Stimulated activated naive CD4-positive, alpha-beta T cell treated with Interleukin-2 at 50 U/mL for 16 hours (primary cell): ENCODE data around the gene ROR2.
"Not testable (repeated sequence)": the region's sequence is repeated elsewhere in the genome, so short reads cannot be mapped to it uniquely, and the experiment has no call there.

Experiments used
- DNase-seq: peaks from one replicate; lab custom pipeline; 2025; lab: John Stamatoyannopoulos, UW

Gene ROR2

GRCh38 chr9:91796516-91796915, 153.5 kb downstream of the ROR2 start:
- DNase-seq: peak; percentile 27

- peak; percentile 2 for DNase-seq
Measured at GRCh38 chr9:91795598-91796241, 154.3 kb downstream of the ROR2 start.

GRCh38 chr9:91793371-91793770, 156.7 kb downstream of the ROR2 start:
- not testable (repeated sequence) for DNase-seq

- DNase-seq: no peak
Measured at GRCh38 chr9:91790917-91791316, 159.1 kb downstream of the ROR2 start.

- no peak for DNase-seq
Measured at GRCh38 chr9:91789941-91790340, 160.1 kb downstream of the ROR2 start.

GRCh38 chr9:91787931-91788330, 162.1 kb downstream of the ROR2 start:
- no peak for DNase-seq

GRCh38 chr9:91786132-91786896, 163.7 kb downstream of the ROR2 start:
- DNase-seq: no peak

GRCh38 chr9:91785447-91785842, 164.6 kb downstream of the ROR2 start:
- DNase-seq: no peak

- no peak for DNase-seq
Measured at GRCh38 chr9:91784673-91785446, 165.2 kb downstream of the ROR2 start.

- DNase-seq: no peak
Measured at GRCh38 chr9:91783876-91784672, 166.0 kb downstream of the ROR2 start.

- no peak for DNase-seq
Measured at GRCh38 chr9:91783411-91783810, 166.6 kb downstream of the ROR2 start.

- no peak for DNase-seq
Measured at GRCh38 chr9:91782708-91783214, 167.3 kb downstream of the ROR2 start.

- no peak for DNase-seq
Measured at GRCh38 chr9:91781906-91782305, 168.1 kb downstream of the ROR2 start.

GRCh38 chr9:91781116-91781515, 168.9 kb downstream of the ROR2 start:
- no peak for DNase-seq

- DNase-seq: no peak
Measured at GRCh38 chr9:91778031-91778430, 172.0 kb downstream of the ROR2 start.

- DNase-seq: no peak
Measured at GRCh38 chr9:91777292-91777830, 172.7 kb downstream of the ROR2 start.

- DNase-seq: no peak
Measured at GRCh38 chr9:91776409-91777291, 173.4 kb downstream of the ROR2 start.

- no peak for DNase-seq
Measured at GRCh38 chr9:91775708-91776028, 174.4 kb downstream of the ROR2 start.

GRCh38 chr9:91775011-91775707, 174.9 kb downstream of the ROR2 start:
- peak; percentile 32 for DNase-seq

GRCh38 chr9:91773156-91773555, 176.9 kb downstream of the ROR2 start:
- no peak for DNase-seq
